IPS-18a (cell line): ENCODE data around the gene GABRR3.

Experiments used
- H3K27ac ChIP-seq: one replicate; pipeline ENCODE4 v1.5.1; 2013; ENCODE audit warnings: low read length
- H3K27me3 ChIP-seq: one replicate; pipeline ENCODE4 v1.6.1; 2013; ENCODE audit warnings: mild to moderate bottlenecking, low read length; ENCODE audit not compliant: control insufficient read depth, insufficient read depth
- H3K36me3 ChIP-seq: one replicate; pipeline ENCODE4 v1.6.1; 2013; ENCODE audit warnings: low read depth, low read length; ENCODE audit not compliant: control insufficient read depth
- H3K4me1 ChIP-seq: one replicate; pipeline ENCODE4 v1.6.1; 2013; ENCODE audit warnings: low read depth, low read length; ENCODE audit not compliant: control insufficient read depth
- H3K4me3 ChIP-seq: one replicate; pipeline ENCODE4 v1.5.1; 2013; ENCODE audit warnings: low read length
- H3K9ac ChIP-seq: one replicate; pipeline ENCODE4 v1.6.1; 2013; ENCODE audit warnings: mild to moderate bottlenecking, low read length, moderate library complexity
- H3K9me3 ChIP-seq: one replicate; pipeline ENCODE4 v1.6.1; 2013; ENCODE audit warnings: low read depth, low read length; ENCODE audit not compliant: control insufficient read depth

GABRR3 gene

GRCh38 chr3:98035208-98035607 lies at the start of gene GABRR3:
Gene GABRR3, minus strand, starts transcription at chr3:98035315. Its CDS starts 328 bp downstream, at chr3:98034987.
- Histone ChIP-seq H3K36me3 (no peaks in the 10 kb centered on the region), H3K4me3 (no peak within 1 kb of the TSS), H3K27me3 (no peaks in the 10 kb centered on the region), H3K9ac (no peak within 1 kb of the TSS), H3K27ac (no peak within 1 kb of the TSS), H3K4me1 (no peaks in the 10 kb centered on the region), H3K9me3 (no peaks in the 10 kb centered on the region)

GRCh38 chr3:98073486-98073885 lies 38.4 kb upstream of the GABRR3 start:
- Histone ChIP-seq H3K27me3 (no peaks in the 10 kb centered on the region), H3K27ac (no peak overlapping the region), H3K4me1 (no peaks in the 10 kb centered on the region), H3K4me3 (no peak overlapping the region), H3K36me3 (no peaks in the 10 kb centered on the region), H3K9ac (no peak overlapping the region), H3K9me3 (no peaks in the 10 kb centered on the region)

DNA sequence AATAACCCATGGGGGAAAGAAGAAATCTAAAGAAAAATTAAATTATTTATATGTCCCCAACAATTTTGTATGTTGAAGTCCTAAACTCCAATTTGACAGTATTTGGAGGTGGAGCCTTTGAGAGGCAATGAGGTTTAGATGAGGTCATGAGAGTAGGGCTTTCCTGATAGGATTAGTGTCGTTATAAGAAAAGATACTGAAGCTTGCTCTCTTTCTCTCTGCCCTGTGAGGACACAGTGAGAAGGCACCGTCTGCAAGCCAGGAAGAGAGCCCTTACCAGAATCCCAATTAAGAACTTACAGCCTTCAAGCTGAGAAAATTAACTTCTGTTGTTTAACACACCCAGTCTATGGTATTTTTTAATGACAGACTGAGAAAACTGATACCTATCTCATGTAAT lies 35.7 kb upstream of the GABRR3 start:
- H3K27ac ChIP-seq: no peak overlapping the region
- H3K9me3 ChIP-seq: no peaks in the 10 kb centered on the region
- no peaks in the 10 kb centered on the region for H3K36me3 ChIP-seq
- no peak overlapping the region for H3K4me3 ChIP-seq
- H3K4me1 ChIP-seq: no peaks in the 10 kb centered on the region
- no peaks in the 10 kb centered on the region for H3K27me3 ChIP-seq
- H3K9ac ChIP-seq: no peak overlapping the region

- H3K9me3 ChIP-seq: no peaks in the 10 kb centered on the region
- no peak overlapping the region for H3K4me3 ChIP-seq
- no peaks in the 10 kb centered on the region for H3K36me3 ChIP-seq
- no peak overlapping the region for H3K27ac ChIP-seq
- H3K27me3 ChIP-seq: no peaks in the 10 kb centered on the region
- no peaks in the 10 kb centered on the region for H3K4me1 ChIP-seq
- H3K9ac ChIP-seq: no peak overlapping the region
Observed at GRCh38 chr3:98068824-98069223, 33.7 kb upstream of the GABRR3 start.

- no peaks in the 10 kb centered on the region for H3K4me1 ChIP-seq
- H3K9me3 ChIP-seq: no peaks in the 10 kb centered on the region
- H3K9ac ChIP-seq: no peak overlapping the region
- H3K36me3 ChIP-seq: no peaks in the 10 kb centered on the region
- H3K27me3 ChIP-seq: no peaks in the 10 kb centered on the region
- H3K27ac ChIP-seq: no peak overlapping the region
- no peak overlapping the region for H3K4me3 ChIP-seq
Observed at GRCh38 chr3:98058244-98058960, 23.3 kb upstream of the GABRR3 start.

GRCh38 chr3:98057631-98058030 lies 22.5 kb upstream of the GABRR3 start:
- H3K36me3 ChIP-seq: no peaks in the 10 kb centered on the region
- no peaks in the 10 kb centered on the region for H3K9me3 ChIP-seq
- H3K9ac ChIP-seq: no peak overlapping the region
- no peak overlapping the region for H3K4me3 ChIP-seq
- no peaks in the 10 kb centered on the region for H3K4me1 ChIP-seq
- H3K27ac ChIP-seq: no peak overlapping the region
- H3K27me3 ChIP-seq: no peaks in the 10 kb centered on the region

- no peaks in the 10 kb centered on the region for H3K9me3 ChIP-seq
- H3K4me1 ChIP-seq: no peaks in the 10 kb centered on the region
- no peaks in the 10 kb centered on the region for H3K27me3 ChIP-seq
- H3K27ac ChIP-seq: no peak overlapping the region
- H3K36me3 ChIP-seq: no peaks in the 10 kb centered on the region
- no peak overlapping the region for H3K9ac ChIP-seq
- H3K4me3 ChIP-seq: no peak overlapping the region
Observed at GRCh38 chr3:98056035-98056434, 20.9 kb upstream of the GABRR3 start.

DNA sequence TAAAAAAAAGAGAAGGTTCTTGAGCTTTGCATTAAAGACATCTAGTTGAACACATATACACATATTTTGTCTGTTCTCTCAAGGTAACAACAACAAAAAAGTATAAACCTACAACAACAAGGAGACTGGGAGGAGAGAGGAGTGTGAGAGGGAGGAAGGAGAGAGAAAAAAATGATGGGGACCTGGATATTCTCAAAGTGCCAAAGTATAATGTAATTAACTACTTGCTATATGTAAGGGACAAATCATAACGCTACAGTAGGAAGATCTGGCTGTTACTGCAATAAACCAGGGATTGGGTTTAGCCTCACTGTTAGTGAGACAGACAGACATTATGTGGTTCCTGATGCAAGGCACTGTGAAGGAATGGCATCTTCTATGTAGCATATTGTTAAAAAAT lies 14.2 kb upstream of the GABRR3 start:
- Histone ChIP-seq H3K27ac (no peak overlapping the region), H3K27me3 (no peaks in the 10 kb centered on the region), H3K9me3 (no peaks in the 10 kb centered on the region), H3K9ac (no peak overlapping the region), H3K36me3 (no peaks in the 10 kb centered on the region), H3K4me3 (no peak overlapping the region), H3K4me1 (no peaks in the 10 kb centered on the region)

DNA sequence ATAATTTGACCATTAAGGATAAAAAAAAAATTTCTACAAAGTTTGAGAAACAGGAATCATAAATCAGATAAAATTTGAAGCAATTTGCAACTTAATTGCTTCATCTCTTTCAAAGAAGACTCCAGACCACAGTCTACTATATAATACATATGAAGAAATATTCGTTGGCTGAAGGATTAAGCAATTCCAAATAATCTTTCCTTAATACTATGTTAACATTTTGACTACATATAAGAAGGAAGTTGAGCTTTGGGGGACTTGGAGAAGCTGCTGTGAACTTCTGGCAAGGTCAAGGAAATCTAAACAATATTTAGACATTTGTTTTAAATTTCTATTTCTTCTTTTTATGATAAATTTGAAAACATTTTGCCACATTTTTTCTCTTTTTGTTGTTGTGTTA lies 13.5 kb upstream of the GABRR3 start:
- Histone ChIP-seq H3K27me3 (no peaks in the 10 kb centered on the region), H3K4me1 (no peaks in the 10 kb centered on the region)

DNA sequence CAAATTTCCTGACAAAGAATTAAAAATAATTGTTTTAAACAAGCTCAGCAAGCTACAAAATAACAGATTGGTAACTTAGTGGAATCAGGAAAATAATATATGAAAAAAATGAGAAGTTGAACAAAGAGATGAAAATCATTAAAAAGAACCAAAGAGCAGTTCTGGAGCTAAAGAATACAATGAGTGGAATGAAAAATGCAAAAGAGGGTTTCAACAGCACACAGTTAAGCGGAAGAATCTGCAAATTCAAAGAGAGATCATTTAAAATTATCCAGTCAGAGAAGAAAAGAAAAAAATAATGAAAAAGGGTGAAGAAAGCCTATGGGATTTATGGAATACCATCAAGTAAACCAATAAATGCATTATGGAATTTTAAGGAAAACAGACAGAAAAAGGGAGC lies 6.2 kb upstream of the GABRR3 start:
- no peaks in the 10 kb centered on the region for H3K4me1 ChIP-seq
- no peaks in the 10 kb centered on the region for H3K9me3 ChIP-seq
- no peak overlapping the region for H3K4me3 ChIP-seq
- no peak overlapping the region for H3K9ac ChIP-seq
- H3K27me3 ChIP-seq: no peaks in the 10 kb centered on the region
- H3K27ac ChIP-seq: no peak overlapping the region
- no peaks in the 10 kb centered on the region for H3K36me3 ChIP-seq

More for the DNA sequence above, 13.5 kb upstream of the GABRR3 start:
- no peaks in the 10 kb centered on the region for H3K9me3 ChIP-seq
- H3K9ac ChIP-seq: no peak overlapping the region
- no peaks in the 10 kb centered on the region for H3K36me3 ChIP-seq
- no peak overlapping the region for H3K4me3 ChIP-seq
- no peak overlapping the region for H3K27ac ChIP-seq

DNA sequence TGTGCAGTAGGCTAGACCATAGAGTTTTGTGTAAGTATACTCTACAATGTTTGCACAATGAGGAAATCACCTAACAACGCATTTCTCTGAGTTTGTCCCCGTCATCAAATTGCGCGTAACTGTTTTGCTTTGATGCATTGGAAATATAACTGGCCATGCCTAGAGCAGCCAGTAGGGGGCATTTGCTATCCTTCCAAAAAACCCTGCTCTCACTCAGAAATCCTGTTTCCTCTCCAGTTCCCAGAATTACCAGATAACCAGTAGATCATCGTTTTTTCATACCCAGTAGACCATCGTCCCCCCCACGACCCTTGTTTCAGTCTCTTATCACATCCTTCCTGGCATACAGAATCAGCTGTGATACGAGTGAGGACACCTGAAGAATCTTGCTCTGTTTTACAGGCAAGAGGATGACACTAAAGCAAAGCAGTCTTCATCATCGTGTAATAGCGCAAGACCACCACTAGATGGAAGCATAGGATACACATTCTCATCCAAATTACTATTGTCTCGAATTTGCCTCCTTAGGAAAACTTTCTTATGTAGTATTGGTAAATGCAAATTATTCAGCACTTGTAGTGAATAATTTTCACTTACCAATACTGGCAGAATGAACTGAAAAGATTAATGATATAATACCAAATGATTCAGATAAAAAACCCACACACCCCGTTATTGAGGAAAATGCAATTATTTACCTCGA lies 4.4 kb upstream of the GABRR3 start:
- Histone ChIP-seq H3K9ac (peak overlapping the region; percentile 23), H3K4me1 (no peaks in the 10 kb centered on the region), H3K27me3 (no peaks in the 10 kb centered on the region), H3K36me3 (no peaks in the 10 kb centered on the region), H3K27ac (no peak overlapping the region), H3K9me3 (no peaks in the 10 kb centered on the region), H3K4me3 (peak overlapping the region; percentile 61)

DNA sequence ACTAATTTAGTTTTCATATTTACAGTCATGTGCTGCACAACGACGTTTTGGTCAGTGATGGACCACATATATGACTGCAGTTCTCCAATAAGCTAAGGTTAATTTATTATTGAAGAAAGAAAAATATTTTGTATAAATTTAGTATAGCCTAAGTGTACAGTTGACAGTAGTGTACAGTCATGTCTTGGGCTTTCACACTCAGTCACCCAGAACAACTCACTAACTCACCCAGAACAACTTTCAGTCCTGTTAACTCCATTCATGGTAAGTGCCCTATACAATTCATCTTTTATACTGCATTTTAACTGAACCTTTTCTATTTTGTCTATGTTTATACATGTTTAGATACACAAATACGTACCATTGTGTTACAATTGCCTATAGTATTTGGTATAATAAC lies 3.8 kb upstream of the GABRR3 start:
- Histone ChIP-seq H3K27ac (no peak overlapping the region), H3K4me3 (peak overlapping the region; percentile 61), H3K9ac (no peak overlapping the region)

More for the DNA sequence above, 3.8 kb upstream of the GABRR3 start:
- Histone ChIP-seq H3K9me3 (no peaks in the 10 kb centered on the region), H3K4me1 (no peaks in the 10 kb centered on the region), H3K36me3 (no peaks in the 10 kb centered on the region), H3K27me3 (no peaks in the 10 kb centered on the region)
